ENCODE data around the gene POLDIP2.

- TF ChIP-seq, protein P1, sequence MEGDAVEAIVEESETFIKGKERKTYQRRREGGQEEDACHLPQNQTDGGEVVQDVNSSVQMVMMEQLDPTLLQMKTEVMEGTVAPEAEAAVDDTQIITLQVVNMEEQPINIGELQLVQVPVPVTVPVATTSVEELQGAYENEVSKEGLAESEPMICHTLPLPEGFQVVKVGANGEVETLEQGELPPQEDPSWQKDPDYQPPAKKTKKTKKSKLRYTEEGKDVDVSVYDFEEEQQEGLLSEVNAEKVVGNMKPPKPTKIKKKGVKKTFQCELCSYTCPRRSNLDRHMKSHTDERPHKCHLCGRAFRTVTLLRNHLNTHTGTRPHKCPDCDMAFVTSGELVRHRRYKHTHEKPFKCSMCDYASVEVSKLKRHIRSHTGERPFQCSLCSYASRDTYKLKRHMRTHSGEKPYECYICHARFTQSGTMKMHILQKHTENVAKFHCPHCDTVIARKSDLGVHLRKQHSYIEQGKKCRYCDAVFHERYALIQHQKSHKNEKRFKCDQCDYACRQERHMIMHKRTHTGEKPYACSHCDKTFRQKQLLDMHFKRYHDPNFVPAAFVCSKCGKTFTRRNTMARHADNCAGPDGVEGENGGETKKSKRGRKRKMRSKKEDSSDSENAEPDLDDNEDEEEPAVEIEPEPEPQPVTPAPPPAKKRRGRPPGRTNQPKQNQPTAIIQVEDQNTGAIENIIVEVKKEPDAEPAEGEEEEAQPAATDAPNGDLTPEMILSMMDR (IDR thresholded peaks at IDR 0.05; ENCODE audit: insufficient read depth, low read length) = no peak
- TF ChIP-seq REST (IDR thresholded peaks at IDR 0.05; ENCODE audit: insufficient replicate concordance, low read depth) = no peak
- TF ChIP-seq POLR2AphosphoS5 (IDR thresholded peaks at IDR 0.05; ENCODE audit: low read depth) = no peak; the same call in 1 of the 2 replicates
Observed at GRCh38 chr17:28317966-28318758, 39.2 kb downstream of the POLDIP2 start.
